ENCODE data around the gene KCNQ1OT1. TPM values are rescaled to one million over a fixed set of nuclear protein-coding genes. Genes with fewer than 3 reads are reported as not detected.

KCNQ1OT1 gene
- total RNA-seq, 1 donor from 2014 or later, result 3.4 TPM

DNA sequence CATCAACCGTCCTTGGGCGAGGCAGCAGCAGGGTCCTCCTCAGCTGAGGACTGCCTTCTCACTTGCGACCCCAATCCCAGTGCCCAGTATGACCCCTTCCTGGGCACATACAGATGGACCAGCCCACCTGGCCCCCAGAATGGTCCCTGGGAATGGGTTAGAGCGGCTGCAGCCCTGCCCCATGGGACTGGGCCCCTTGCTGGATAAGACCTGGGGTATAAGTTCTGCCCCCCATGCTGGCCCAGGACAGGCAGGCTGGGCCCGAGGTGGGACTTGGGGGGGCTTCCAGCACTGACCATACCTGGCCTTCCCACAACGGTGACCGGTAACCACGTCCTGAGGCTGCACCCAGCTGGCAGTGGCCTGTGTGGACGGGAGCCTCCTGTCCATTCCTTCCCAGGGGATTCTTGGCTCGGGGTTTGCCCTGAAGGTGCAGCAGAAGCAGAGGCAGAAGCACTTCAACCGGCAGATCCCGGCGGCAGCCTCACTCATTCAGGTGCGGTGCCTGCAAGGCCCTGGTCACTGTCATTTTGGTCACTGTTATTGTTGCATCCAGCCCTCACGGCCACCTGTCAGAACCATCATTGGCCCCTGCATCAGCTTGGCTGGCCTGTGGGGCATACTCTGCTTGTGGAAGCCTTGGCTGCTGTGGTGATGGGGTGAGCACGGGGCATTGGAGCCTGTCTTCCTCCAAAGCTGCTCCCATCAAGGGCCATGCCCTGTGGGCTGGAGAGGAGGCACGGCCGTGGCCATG is 114.8 kb downstream of the KCNQ1OT1 start:
- TF ChIP-seq, protein P1, sequence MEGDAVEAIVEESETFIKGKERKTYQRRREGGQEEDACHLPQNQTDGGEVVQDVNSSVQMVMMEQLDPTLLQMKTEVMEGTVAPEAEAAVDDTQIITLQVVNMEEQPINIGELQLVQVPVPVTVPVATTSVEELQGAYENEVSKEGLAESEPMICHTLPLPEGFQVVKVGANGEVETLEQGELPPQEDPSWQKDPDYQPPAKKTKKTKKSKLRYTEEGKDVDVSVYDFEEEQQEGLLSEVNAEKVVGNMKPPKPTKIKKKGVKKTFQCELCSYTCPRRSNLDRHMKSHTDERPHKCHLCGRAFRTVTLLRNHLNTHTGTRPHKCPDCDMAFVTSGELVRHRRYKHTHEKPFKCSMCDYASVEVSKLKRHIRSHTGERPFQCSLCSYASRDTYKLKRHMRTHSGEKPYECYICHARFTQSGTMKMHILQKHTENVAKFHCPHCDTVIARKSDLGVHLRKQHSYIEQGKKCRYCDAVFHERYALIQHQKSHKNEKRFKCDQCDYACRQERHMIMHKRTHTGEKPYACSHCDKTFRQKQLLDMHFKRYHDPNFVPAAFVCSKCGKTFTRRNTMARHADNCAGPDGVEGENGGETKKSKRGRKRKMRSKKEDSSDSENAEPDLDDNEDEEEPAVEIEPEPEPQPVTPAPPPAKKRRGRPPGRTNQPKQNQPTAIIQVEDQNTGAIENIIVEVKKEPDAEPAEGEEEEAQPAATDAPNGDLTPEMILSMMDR (IDR thresholded peaks at IDR 0.05), result no peak
- TF ChIP-seq POLR2A (IDR thresholded peaks at IDR 0.05) (no peak), POLR2AphosphoS5 (IDR thresholded peaks at IDR 0.05; ENCODE audit: insufficient read depth in 1 of 2, low read depth in 1 of 2) (no peak)
- no peaks in the 10 kb centered on the region for H3K9me3 ChIP-seq
- no peak overlapping the region for H3K27ac ChIP-seq
- H3K36me3 ChIP-seq, result no peaks in the 10 kb centered on the region
- intact Hi-C loops (cut with DNase I), result no loop called here
- H3K4me1 ChIP-seq, result no peaks in the 10 kb centered on the region
- DNase-seq (ENCODE audit: extremely low spot score in 2 of 2), result peak; percentile 77 to 93
- no peak overlapping the region for H3K4me3 ChIP-seq
- H3K27me3 ChIP-seq, result no peaks in the 10 kb centered on the region

DNA sequence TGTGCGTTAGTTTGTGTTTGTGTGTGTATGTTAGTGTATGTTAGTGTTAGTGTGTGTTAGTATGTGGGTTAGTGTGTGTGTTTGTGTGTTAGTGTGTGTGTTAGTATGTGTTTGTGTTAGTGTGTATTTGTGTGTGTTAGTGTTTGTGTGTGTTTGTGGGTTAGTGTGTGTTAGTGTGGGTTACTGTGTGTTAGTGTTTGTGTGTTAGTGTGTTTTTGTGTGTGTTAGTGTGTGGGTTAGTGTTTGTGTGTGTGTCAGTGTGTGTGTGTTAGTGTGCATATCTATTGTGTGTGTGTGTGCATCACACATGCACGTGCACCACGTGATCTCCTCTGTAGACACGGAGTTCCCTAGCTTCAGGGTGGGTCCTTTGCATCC is 115.4 kb downstream of the KCNQ1OT1 start:
- DNase-seq (ENCODE audit: extremely low spot score in 2 of 2), result no peak
- intact Hi-C loops (cut with DNase I), result no loop called here
- Histone ChIP-seq H3K9me3 (no peaks in the 10 kb centered on the region), H3K27me3 (no peaks in the 10 kb centered on the region), H3K36me3 (no peaks in the 10 kb centered on the region), H3K27ac (no peak overlapping the region), H3K4me1 (no peaks in the 10 kb centered on the region), H3K4me3 (no peak overlapping the region)
- TF ChIP-seq POLR2AphosphoS5 (IDR thresholded peaks at IDR 0.05; ENCODE audit: insufficient read depth in 1 of 2, low read depth in 1 of 2) (no peak), POLR2A (IDR thresholded peaks at IDR 0.05) (no peak)
- TF ChIP-seq, protein P1 (IDR thresholded peaks at IDR 0.05), result no peak

DNA sequence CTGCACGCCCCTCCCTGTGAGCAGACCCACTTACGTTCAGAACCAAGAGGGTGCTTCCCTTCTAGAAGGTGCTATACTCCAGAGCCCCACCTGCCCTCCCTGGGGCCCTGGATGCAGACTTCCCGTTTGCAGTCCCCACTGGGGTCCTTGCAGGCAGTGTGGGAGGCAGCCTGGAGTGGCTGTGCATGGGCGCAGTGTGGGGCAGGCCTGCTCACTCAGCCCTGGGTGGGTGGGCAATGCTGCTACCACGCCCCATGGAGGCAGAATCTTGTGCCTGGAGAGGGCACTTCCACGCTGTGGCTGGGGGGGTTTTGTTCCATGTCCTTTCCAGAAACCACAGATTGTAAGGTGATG is 116.2 kb downstream of the KCNQ1OT1 start:
- Histone ChIP-seq H3K27me3 (no peaks in the 10 kb centered on the region), H3K9me3 (no peaks in the 10 kb centered on the region), H3K27ac (no peak overlapping the region), H3K36me3 (no peaks in the 10 kb centered on the region), H3K4me3 (no peak overlapping the region), H3K4me1 (no peaks in the 10 kb centered on the region)
- no peak for DNase-seq (ENCODE audit: extremely low spot score in 2 of 2)
- TF ChIP-seq POLR2A (IDR thresholded peaks at IDR 0.05) (no peak), POLR2AphosphoS5 (IDR thresholded peaks at IDR 0.05; ENCODE audit: insufficient read depth in 1 of 2, low read depth in 1 of 2) (no peak)
- TF ChIP-seq, protein P1 (IDR thresholded peaks at IDR 0.05), result no peak
- intact Hi-C loops (cut with DNase I), result no loop called here

DNA sequence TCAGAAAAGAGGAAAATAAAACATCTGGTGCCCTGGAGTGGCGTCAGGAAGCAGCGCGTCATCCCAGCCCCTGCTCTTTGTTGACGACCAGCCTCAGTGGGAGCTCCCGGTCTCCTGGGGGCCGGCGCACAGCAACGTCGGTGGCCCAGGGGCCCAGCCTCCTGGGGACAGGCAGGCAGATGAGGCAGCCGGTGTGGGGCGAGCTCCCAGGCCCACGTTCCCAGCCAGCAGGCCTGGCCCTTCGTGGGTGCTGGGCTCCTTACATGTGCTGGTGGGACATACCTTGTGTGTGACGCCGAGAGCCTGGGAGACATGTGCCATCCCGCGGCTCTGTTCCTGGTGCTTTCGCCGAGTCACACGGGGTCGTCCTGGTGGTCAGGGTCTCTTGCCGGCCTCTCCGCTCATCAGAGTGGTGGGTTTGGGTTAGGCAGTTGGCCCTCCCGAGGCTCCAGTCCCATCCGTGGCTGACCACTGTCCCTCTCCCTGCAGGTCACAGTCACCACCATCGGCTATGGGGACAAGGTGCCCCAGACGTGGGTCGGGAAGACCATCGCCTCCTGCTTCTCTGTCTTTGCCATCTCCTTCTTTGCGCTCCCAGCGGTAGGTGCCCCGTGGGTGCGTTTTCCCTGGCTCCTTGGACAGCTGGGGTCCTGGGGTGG is 116.7 kb downstream of the KCNQ1OT1 start:
- Histone ChIP-seq H3K9me3 (no peaks in the 10 kb centered on the region), H3K4me3 (no peak overlapping the region), H3K27me3 (no peaks in the 10 kb centered on the region), H3K27ac (no peak overlapping the region), H3K4me1 (no peaks in the 10 kb centered on the region), H3K36me3 (no peaks in the 10 kb centered on the region)
- DNase-seq (ENCODE audit: extremely low spot score in 2 of 2), result peak; percentile 76 to 96
- intact Hi-C loops (cut with DNase I), result no loop called here
- TF ChIP-seq, protein P1 (IDR thresholded peaks at IDR 0.05), result no peak
- TF ChIP-seq POLR2A (IDR thresholded peaks at IDR 0.05) (no peak), POLR2AphosphoS5 (IDR thresholded peaks at IDR 0.05; ENCODE audit: insufficient read depth in 1 of 2, low read depth in 1 of 2) (no peak)

DNA sequence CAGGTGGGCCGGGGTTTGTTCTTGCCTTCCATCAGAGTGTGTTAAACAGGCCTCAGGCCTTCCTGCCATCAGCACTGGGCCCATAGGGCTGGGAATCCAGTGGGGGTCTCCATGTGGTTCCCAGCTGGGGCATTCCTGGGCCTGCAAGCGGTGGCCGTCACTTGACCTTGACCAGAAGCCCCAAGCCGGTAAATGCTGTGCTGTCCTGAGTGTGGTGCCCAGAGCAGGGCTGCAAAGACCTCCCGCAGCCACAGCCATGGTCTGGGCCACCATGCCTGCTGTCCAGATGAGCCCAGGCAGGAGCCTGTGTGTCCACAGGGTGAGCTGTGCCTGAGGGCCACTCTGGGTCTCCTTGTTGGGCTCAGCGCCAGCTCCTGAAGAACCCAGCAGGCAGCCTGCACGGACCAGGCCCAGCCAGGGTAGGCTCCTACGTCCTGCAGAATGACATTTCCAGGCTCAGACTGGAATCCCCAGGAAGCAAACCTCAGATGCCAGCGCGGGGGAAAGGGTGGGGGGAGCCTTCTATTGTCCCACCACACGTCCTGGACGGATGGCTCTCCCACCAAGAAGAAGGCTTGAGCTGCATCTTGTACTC is 117.3 kb downstream of the KCNQ1OT1 start:
- Histone ChIP-seq H3K27me3 (no peaks in the 10 kb centered on the region), H3K4me1 (no peaks in the 10 kb centered on the region), H3K36me3 (no peaks in the 10 kb centered on the region), H3K9me3 (no peaks in the 10 kb centered on the region), H3K27ac (no peak overlapping the region), H3K4me3 (no peak overlapping the region)
- peak; percentile 56 to 93 for DNase-seq (ENCODE audit: extremely low spot score in 2 of 2)
- no peak for TF ChIP-seq POLR2A (IDR thresholded peaks at IDR 0.05)
- intact Hi-C loops (cut with DNase I), result no loop called here
